Testis (tissue), 3 donors: ENCODE measurements around the gene PTCH1. TPM values are rescaled to one million over a fixed set of nuclear protein-coding genes. Genes with fewer than 3 reads are reported as not detected.

Experiments used
- DNase-seq: peaks from one replicate; pipeline ENCODE4 v3.0.0-alpha.2; 2019
- H3K27ac ChIP-seq, 2 donors: fragments of 200-600 bp; sonication (generic); one replicate each; pipeline ENCODE4 v1.5.1; 2019
- H3K27me3 ChIP-seq: fragments of 200-600 bp; sonication (generic); one replicate; pipeline ENCODE4 v1.5.1; 2019
- H3K36me3 ChIP-seq: fragments of 200-600 bp; sonication (generic); one replicate; pipeline ENCODE4 v1.5.1; 2017; ENCODE audit warnings: low read depth; ENCODE audit errors: missing control alignments
- H3K4me1 ChIP-seq: fragments of 200-600 bp; sonication (generic); one replicate; pipeline ENCODE4 v1.5.1; 2019
- H3K4me3 ChIP-seq, 2 donors: fragments of 200-600 bp; sonication (generic); one replicate each; pipeline ENCODE4 v1.5.1; 2017 to 2019
- H3K9me3 ChIP-seq: fragments of 200-600 bp; sonication (generic); one replicate; pipeline ENCODE4 v1.5.1; 2017
- POLR2A ChIP-seq: fragments of 450-650 bp; IDR thresholded peaks from one replicate; pipeline ENCODE4 v1.6.1; 2017; ENCODE audit warnings: antibody characterized with exemption, mild to moderate bottlenecking, moderate library complexity
- WGBS, 2 donors: methylation state at CpG; one replicate each; pipeline ENCODE4 v1.1.5; 2018; 5-methylcytosine and 5-hydroxymethylcytosine counted together
- intact Hi-C: fragments of 100-400 bp; cut with DNase I; formaldehyde crosslinking; loops from one replicate; pipeline ENCODE4 v1.15.1; 2023; ENCODE audit warnings: low total_unique reads
- polyA plus RNA-seq: library from polyadenylated mRNA; stranded (reverse); fragments of 350-450 nt; fragmentation: Illumina TruSeq; extraction: RNeasy Lipid Tissue Mini Kit (QIAGEN cat#74804); gene quantifications from one replicate; pipeline ENCODE4 v1.2.3, GENCODE V29; 2014; ENCODE audit warnings: low read depth, low replicate concordance; ENCODE audit not compliant: insufficient read depth
- total RNA-seq, 2 donors: library from RNA; depleted of rRNA; stranded (reverse); fragments of >200 nt; gene quantifications; one replicate each; pipeline ENCODE4 v1.2.3, GENCODE V29; 2016
- TF ChIP-seq, protein P1 (sequence below), 3 experiments: fragments of 450-650 bp in 2 of 3; fragments of 200-600 bp in 1 of 3; sonication (generic) in 1 of 3; IDR thresholded peaks; one replicate each; pipeline ENCODE4 v1.5.1; 2016 to 2019; ENCODE audit warnings: antibody characterized with exemption in 3 of 3, mild to moderate bottlenecking in 2 of 3, moderate library complexity in 1 of 3

The PTCH1 gene
- total and polyA plus RNA-seq, 3 donors from 2014 or later: 51.1 to 127 (median 93.5) TPM

DNA sequence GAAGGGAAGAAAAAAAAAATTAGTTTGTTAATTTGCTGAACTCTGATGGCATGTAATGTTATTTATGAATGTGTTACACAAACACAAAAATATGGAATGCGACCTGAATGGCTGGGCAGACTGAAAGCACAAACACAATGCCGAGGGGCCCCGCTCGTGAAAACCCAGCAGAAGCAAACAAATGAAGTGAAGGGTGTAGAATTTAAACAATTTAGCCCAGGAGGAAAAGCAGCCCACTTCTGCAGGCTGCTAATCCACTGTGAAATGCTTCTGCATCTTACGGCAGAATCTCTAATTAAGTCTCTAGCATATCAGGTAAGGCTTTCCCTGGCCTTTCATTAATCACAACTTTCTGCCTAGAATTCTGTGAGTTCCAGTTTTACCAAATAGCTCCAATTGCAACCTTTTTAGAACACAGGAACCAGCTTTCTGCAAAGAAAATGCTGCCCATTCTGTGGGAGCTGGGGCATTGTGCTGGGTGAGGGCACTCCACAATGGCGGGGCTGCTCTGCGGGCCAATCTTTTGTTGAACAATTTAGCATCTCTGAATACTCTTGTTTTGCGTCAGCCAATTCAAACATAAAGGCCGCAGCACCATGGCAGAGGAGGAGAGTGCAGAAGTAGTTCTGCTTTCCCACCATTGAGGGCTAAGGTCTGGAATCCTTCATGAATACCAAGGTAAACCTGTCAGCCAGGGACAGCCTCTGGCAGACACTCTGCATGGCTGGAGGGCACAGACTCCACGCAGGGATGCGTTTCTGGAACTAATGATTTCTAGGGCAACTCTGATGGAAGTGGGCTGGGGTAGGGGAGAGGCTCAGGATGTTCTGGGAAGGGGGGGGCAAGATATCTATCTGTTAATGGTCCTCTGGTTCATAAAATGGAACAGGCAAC lies 66.4 kb downstream of the PTCH1 start:
- H3K4me3 ChIP-seq: no peak overlapping the region
- no peaks in the 10 kb centered on the region for H3K9me3 ChIP-seq
- DNase-seq: no peak
- TF ChIP-seq, protein P1, sequence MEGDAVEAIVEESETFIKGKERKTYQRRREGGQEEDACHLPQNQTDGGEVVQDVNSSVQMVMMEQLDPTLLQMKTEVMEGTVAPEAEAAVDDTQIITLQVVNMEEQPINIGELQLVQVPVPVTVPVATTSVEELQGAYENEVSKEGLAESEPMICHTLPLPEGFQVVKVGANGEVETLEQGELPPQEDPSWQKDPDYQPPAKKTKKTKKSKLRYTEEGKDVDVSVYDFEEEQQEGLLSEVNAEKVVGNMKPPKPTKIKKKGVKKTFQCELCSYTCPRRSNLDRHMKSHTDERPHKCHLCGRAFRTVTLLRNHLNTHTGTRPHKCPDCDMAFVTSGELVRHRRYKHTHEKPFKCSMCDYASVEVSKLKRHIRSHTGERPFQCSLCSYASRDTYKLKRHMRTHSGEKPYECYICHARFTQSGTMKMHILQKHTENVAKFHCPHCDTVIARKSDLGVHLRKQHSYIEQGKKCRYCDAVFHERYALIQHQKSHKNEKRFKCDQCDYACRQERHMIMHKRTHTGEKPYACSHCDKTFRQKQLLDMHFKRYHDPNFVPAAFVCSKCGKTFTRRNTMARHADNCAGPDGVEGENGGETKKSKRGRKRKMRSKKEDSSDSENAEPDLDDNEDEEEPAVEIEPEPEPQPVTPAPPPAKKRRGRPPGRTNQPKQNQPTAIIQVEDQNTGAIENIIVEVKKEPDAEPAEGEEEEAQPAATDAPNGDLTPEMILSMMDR (IDR thresholded peaks at IDR 0.05): no peak
- TF ChIP-seq POLR2A: no peak
- no peaks in the 10 kb centered on the region for H3K27me3 ChIP-seq
- H3K4me1 ChIP-seq: peaks cover 14% of the 10 kb centered on the region
- H3K36me3 ChIP-seq: peaks cover 6% of the 10 kb centered on the region
- WGBS, 2 donors: 82 to 90% methylated on average over 11 of the region's 11 CpGs
- no peak overlapping the region for H3K27ac ChIP-seq
- intact Hi-C loops: no loop called here

DNA sequence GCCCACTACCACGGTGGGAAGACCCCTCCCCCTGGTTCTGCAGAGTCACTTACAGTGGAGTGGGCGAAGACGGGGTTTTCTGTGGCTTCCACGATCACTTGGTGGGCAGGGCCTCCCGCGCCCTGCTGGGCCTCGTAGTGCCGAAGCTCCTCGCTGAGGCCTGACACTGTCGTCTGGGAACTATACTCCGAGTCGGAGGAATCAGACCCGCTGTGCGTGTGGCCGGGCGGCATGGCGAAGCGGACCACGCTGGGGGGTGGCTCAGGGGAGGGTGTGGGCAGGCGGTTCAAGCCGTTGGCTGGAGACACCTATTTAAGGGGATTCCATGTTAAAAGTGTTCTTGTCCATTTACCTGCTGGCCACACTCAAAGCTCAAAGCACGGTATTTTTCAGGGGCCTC lies 67.8 kb downstream of the PTCH1 start:
- intact Hi-C loops: no loop called here
- Histone ChIP-seq H3K27me3 (no peaks in the 10 kb centered on the region), H3K36me3 (peaks cover 9% of the 10 kb centered on the region), H3K27ac (peak overlapping the region; percentile 16 to 30), H3K4me1 (peaks cover 8% of the 10 kb centered on the region), H3K4me3 (no peak overlapping the region), H3K9me3 (no peaks in the 10 kb centered on the region)
- no peak for DNase-seq
- no peak for TF ChIP-seq POLR2A
- TF ChIP-seq, protein P1 (IDR thresholded peaks at IDR 0.05): no peak
- 83 to 84% methylated on average over 19 to 21 of the region's 22 CpGs for WGBS, 2 donors

DNA sequence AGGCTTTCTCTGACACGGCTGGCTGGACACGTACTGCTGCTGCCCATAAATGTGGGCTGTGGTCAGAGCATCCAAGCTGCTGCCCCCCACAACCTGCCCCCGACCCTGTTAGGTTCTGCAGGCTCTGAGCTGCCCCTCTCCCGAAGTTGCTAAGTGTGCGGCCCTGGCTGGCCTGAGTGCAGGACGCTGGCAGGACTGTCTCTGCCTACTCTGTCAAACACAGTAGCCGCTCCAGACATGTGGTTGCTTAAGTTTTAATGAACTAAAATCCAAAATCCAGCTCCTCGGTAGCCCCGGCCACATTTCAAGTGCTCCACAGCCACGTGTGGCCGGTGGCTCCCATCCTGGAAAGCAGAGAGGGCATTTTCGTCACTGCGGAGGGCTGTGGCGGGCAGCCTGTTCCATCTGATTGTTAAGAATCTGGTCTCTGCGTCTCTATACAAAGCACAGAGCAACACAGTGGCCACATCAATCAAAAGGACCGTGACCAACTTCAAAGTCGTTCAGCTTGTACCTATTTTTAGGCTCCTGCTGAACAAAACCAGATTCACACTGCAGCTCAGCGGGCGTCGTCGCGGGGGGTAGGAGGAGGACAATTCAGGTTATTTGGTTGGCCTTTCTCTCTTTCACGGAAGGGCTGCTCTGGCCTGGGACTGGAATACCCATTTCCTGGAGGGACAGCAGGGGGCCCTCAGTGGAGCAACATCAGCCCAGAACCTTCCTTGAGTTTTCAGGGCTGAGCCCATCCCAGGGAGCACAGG lies 68.9 kb downstream of the PTCH1 start:
- no peak overlapping the region for H3K4me3 ChIP-seq
- no peak for TF ChIP-seq POLR2A
- TF ChIP-seq, protein P1 (IDR thresholded peaks at IDR 0.05): no peak
- intact Hi-C loops: no loop called here
- H3K9me3 ChIP-seq: no peaks in the 10 kb centered on the region
- H3K36me3 ChIP-seq: peaks cover 9% of the 10 kb centered on the region
- WGBS, 2 donors: 76 to 79% methylated on average over 11 to 23 of the region's 23 CpGs
- H3K4me1 ChIP-seq: peaks cover 8% of the 10 kb centered on the region
- no peak for DNase-seq
- peak overlapping the region in 1 of 2 donors; percentile 41 for H3K27ac ChIP-seq
- no peaks in the 10 kb centered on the region for H3K27me3 ChIP-seq

DNA sequence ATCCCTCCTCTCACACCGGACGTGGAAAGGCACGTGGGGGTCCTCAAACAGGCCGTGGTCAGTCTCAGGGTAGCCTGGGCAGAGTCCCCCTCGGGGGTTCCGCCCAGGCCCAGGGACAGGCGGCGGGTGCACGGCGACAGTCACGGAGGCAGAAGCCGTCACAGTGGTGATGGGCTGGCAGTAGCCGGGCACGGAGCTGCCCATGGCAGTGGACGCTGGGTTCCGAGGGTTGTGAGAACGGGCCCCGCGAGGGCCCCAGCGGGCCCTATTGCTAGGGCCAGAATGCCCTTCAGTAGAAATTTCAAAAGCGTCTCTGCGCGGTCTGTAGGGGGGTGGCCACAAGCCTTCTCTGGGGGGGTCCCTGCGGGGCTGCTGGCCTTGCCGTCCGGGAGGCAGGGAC lies 69.8 kb downstream of the PTCH1 start:
- Histone ChIP-seq H3K27ac (no peak overlapping the region), H3K4me3 (no peak overlapping the region), H3K36me3 (peaks cover 9% of the 10 kb centered on the region), H3K4me1 (peaks cover 8% of the 10 kb centered on the region), H3K9me3 (no peaks in the 10 kb centered on the region), H3K27me3 (no peaks in the 10 kb centered on the region)
- 89 to 90% methylated on average over 19 to 26 of the region's 26 CpGs for WGBS, 2 donors
- no peak for TF ChIP-seq POLR2A
- TF ChIP-seq, protein P1 (IDR thresholded peaks at IDR 0.05): no peak
- no peak for DNase-seq
- intact Hi-C loops: no loop called here
